GM19043 (cell line): Measurements from ENCODE around the gene COMT.

Experiments
- ATAC-seq: cut with Tn5 transposase; IDR thresholded peaks from one replicate; pipeline ENCODE4 v1.9.1; 2021; ENCODE audit warnings: low read depth; ENCODE audit not compliant: unreplicated experiment

COMT gene

DNA sequence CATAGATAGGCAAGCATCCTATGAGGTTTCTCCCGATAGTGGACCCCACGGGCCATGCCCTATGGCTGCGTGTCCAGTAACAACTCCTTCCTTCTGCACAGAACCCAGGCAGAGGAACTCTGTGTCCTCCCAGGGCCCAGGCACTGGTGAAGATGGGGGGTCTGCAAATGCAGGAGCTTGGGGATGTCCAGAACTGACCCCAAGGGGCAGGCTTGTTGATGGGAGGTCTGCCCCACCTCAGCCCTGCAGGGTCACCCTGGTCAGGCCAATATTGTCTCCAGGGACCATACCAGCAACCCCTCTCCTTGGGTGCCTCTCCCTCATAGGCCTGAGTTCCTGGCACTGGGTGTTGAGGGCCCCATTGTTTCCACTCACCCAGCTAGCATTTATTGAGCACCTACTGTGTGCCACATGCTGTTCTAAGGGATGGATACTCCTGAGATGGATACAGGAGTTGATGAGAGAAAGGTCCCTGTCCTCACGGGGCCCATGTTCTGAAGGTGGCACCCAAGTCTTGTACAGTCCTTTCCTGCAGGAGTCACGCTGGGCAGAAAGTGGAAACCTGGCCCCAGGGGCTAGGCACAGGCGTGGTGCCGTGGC lies 26.4 kb downstream of the COMT start:
- no peak for ATAC-seq

DNA sequence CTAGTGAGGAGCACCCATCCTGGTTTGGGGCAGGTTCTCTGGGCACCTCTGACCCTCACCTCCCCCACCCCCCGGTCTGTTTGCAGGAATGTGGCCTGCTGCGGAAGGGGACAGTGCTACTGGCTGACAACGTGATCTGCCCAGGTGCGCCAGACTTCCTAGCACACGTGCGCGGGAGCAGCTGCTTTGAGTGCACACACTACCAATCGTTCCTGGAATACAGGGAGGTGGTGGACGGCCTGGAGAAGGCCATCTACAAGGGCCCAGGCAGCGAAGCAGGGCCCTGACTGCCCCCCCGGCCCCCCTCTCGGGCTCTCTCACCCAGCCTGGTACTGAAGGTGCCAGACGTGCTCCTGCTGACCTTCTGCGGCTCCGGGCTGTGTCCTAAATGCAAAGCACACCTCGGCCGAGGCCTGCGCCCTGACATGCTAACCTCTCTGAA lies 26.9 kb downstream of the COMT start:
- ATAC-seq, result no peak

DNA sequence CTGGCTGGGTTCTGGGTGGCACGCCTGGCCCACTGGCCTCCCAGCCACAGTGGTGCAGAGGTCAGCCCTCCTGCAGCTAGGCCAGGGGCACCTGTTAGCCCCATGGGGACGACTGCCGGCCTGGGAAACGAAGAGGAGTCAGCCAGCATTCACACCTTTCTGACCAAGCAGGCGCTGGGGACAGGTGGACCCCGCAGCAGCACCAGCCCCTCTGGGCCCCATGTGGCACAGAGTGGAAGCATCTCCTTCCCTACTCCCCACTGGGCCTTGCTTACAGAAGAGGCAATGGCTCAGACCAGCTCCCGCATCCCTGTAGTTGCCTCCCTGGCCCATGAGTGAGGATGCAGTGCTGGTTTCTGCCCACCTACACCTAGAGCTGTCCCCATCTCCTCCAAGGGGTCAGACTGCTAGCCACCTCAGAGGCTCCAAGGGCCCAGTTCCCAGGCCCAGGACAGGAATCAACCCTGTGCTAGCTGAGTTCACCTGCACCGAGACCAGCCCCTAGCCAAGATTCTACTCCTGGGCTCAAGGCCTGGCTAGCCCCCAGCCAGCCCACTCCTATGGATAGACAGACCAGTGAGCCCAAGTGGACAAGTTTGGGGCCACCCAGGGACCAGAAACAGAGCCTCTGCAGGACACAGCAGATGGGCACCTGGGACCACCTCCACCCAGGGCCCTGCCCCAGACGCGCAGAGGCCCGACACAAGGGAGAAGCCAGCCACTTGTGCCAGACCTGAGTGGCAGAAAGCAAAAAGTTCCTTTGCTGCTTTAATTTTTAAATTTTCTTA lies 27.8 kb downstream of the COMT start:
- ATAC-seq, result no peak

DNA sequence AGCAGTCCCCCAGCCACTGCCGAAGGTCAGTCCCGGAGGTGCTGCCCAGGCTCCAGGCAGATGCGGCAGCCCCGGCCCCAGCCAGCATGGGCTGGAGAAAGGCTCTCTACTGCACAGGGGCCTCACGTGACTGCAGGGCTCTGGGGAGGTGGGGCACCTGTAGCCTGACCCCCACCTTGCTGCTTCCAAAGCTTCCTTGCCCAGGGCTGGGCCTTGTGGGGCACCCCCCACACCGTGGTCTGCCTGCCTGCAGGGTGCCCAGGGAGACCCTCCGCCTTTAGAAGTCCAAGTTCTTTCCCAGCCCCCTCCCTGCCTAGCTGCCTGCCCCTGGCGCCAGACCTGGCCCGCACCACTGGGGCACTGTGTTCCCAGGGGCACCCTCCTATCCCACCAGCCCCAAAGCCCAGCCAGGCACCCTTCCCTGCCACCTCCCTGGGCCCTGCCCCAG lies 28.5 kb downstream of the COMT start:
- ATAC-seq, result no peak

DNA sequence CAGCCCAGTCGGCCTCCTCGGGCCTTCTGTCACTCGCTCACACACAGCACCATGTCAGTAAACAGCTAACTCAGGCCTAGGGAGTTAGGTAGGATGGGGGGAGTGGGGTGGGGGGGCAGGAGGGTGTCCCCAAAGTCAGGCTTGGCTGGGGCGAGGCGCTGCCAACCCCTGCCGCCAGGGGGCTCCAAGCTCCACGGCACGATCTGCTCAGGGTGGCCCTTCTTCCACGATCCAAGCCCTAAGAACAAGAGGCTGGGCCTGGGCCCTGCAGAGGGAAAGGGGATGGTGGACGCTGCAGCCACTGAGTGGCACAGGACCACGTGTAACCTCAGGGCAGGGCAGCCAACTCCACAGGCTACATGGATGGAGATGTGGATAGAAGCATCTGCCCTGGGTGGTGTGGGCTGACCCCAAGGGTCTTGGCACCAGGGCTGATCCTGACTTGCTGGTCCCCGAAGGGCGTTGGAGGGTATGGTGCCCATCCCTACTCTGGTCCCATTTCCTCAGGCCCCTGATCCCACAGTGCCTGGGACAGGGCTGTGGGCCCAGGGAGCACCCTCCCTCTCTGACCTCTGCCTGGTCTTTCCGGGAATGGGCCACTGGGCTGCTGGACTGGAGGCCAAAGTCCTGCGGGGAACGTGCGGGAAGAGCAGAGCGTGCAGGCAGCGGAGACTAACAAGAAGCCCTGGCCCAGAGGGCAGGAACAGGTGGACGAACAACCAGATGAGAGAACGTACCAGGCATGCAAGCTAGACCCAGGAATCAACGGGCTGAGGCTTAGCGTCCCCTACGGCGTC lies 29.1 kb downstream of the COMT start:
- ATAC-seq, result no peak

DNA sequence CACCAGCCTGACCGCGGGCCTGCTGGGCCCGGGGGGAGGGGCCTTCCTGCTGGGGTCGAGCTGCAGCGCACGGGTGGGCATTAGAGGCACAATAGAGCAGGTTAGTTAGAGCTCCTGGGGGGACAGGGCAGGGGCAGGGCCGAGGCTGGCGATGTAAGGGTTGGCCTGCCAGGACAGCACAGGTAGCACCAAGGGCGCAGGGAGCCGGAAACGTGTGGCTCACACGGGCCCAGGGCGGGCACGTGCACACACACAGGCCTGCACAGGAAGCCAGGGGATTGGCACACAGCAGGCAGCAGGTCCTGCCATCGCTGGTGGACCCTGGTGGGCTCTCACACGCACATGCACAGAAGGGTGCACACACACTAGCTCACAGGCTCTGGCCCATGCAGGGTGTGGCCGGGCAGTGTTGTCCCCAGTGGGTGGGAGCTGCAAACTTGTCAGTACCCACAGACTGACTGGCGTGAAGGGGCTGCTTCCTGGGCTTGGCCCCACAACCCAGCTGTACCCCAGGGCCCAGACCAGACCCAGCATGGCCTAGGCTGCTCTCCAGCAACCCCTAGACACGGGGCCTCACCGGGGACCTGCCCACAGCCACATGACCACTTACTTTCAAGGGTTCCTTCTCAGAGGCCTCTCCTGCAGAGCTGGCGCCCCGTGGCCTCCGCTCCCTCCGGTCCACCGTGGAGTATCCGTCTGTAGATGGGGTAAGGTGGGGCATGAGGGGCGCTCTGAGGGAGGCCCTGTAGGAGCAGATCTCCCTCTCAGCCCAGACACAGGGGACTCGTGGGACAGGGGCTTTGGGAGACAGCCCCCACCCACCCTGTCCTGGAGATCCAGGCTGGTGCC lies 29.9 kb downstream of the COMT start:
- no peak for ATAC-seq

DNA sequence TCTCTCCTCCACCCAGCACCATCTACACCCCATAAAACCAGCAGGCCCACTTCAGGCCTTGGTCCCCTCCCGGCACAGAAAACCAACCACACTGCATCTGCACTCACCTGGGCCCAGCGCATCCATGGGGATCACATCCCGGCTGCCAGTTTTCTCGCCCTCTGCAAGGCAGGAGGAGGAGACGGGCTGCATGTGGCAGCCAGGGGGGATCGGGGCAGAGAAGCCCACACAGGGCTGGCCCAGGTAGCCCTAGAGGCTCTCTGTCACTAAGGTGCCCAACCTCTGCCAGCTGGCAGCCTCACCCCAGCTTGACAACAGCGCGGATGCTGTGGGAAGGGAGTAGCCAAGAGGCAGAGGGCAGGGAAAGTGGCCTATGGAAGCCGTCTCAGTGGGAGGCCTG lies 30.7 kb downstream of the COMT start:
- ATAC-seq, result no peak

DNA sequence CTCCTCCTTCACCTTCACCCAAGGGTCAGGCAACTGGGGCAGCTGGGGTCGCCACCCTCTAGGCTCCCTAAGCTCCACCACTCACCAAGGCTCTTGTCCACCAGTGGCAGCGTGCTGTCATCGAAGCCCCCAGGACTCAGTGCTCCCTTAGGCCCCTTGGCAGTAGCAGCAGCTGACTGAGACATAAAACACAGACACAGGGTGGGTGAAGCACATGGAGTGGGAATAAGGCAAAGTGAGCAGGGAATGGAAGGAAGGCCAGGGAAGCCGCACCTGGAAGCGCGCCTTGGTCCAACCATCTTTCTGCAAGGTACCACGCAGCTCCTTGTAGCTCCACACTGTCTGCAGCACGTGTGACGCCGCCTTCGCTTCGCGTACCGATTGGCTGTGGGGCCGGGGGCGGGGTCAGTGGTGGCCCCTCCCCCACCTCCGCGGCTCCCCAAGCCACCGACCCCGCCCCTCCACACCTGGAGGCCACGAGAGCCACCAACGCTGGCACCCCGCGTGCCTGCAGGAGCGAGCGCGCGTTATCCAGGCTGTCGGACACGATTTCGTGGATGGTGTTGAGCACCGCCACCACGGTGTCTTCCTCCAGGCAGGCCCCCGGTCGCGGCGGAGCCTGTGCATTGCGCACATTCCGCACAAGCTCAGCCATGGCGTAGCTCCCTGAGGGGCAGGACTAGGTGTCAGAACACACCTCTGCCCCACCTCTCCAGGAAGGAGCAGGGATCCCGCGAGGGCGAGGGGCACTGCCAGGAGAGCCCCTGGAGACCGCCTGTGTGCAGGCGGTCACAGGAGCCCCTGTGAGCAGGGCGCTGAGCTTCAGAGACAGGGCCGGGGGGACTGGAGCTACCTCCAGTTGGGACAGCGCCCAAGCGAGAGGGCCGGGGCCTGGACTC lies 31.3 kb downstream of the COMT start:
- ATAC-seq, result no peak

DNA sequence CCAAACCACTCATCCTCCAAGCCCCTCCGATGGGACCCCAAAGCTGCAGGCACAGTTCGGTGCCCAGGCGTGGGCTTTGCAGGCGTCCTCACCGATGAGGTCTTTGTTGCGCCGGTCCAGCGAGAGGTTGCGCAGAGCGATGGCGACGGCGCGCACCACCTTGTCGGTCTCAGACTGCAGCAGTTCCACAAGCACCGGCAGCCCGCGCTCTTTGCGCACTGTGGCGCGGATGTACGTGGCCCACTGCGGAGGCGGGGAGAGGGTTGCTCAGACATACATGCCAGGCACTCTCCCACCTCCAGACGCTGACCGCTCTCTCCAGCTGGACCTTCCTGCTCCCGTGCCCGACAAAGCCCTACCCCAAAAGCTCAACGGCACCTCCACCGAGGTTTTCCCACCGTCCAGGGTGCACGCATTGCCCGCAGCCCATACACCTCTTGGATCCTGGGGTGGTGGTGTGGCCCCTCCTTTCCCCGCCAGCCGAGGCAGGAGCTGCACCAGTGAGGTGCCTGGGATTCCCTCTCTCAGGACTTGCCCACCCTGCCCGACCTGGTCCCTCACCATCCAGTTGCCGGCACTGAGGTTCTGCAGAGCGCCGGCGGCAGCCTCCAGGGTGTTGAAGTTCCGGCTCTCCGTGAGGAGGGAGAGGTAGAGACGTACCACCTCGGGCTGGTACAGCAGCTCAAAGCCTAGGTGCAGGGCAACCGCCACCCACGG lies 32.1 kb downstream of the COMT start:
- no peak for ATAC-seq

DNA sequence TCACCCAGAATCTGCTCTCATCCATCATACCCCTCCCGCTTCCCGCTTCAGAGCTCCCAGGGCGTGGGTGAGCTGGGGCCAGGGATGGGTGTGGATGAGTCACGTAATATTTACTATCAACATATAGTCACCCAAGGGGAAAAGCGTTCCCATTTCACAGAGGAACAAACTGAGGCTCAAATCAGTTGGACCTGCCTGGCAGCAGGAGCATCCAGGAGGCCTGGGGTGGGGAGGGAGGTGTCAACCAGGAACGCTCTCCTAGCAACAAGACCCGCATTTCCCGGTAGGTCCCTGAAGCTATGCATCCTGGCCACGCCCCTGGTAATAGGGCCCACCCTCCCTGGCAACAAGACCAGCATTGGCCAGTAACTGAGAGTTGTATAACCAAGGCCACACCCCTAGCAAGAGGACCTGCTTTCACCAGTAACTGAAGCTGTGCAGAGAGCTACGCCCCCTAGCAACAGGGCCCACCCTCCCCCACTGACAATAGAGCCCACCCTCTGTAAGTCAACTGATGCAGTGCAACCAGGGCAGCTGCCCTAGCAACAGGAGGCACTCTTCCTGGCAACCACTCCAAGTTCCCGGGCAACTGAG lies 32.8 kb downstream of the COMT start:
- ATAC-seq, result no peak

DNA sequence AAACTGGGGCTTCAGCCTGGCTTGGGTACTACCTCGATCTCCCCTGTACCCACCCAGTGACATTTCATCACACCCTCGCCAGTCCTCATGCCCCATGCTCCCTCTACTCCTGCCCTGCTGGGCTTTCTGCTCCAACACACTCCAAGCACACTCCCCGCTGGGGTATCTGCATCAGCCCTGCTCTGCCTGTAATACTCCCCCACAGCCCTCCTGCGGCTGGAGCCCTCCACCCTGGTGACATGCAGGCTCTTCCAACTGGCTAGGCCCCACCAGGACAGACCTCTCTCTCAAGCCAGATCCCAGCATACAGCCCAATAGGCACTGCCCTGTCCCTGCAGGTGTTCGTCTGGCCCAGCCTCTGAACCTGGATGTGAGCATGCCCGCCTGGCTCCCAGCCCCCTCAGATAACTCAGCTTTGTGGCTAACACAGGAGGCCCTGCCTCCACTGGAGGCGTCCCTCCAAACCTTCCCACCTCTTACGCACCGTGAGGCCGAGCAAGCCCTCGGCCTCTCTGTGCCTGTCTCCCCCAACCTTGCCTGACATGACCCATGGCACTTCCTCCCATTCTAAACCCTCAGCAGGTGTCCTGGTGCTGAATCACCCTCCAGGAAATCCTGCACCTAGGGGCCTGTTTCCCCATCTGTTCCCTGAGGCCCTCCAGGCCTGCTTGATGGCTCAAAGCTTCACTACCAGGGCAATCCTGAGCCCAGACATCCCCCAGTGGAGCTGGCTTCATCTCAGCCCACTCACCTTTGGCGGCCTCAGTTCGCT lies 33.5 kb downstream of the COMT start:
- no peak for ATAC-seq

DNA sequence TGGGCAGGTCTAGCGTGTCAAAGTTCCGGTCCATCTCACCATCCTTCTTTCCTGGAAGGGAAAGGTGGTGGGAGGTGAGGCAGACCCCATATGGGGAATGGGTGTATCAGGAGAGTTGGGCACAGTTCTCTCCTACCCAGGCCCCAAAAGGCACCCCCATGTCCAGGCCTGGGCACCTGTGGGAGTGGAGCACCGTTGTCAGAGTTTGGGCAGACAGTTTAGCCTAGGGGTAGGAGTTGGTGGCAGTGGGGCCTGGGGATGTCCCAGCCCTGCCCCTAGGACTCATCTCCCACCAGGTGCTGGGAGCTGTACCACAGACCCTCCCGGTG lies 34.1 kb downstream of the COMT start:
- no peak for ATAC-seq

DNA sequence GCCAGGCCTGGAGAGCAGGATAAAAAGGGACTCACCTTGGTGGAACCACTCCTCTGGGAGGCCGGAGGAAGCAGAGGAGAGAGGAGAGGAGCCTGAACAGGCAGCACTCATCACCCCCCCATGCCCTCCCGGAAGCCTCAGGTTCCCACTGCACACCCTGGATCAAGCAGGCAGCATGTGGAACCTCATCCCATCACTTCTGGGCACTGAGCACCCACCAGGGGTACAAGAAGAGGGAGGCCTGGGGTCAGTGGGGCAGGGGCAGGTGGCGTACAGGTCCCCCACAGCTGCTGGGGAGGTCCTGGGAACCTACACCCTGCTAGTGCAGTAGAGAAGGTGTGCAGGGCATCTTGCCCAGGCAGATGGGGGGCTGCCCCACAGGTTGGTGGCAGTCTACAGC lies 35.1 kb downstream of the COMT start:
- ATAC-seq, result no peak

DNA sequence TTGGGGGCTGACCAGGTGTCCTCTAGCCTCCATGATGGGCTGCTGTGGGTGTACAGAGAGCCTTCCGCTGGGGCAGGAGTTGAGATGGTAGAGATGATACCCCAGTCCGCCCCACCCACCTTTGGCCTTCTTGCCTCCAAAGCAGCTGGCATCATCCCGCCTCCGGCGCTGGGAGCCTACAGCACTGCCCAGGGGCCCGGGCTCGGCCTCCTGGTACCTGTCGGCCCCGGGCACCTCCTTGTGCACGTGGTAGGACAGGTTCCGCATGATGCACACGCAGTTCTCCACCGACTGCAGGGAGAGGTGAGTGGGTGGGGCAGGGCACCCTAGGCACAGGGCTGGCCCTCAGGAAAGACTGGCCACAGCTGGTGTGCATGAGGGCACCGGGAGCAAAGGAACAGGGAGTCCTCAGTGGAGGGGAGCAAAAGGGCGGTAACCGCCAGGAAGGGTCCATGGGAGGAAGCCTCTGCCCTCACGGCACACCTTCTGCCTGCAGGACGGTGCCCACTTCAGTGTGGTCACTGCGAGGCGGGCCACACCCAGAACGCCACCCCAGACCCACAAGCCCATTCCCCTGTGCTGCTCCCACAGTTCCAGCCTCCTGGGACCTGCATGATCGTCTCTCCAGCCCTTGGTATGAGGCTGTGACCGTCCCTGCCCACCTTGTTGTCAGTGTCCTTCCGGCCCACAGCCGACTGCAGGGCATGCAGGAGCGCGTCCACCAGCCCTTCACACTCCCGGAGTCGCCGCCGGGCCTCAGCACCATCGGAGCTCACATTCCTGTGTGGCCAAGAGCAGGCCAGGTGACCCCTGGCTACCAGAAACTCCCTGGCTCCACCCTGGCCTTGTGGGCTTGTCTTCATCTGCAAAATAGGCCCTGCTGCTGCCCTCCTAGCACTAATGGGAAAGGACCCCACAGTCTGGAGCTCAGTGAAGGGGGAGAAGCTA lies 36.0 kb downstream of the COMT start:
- ATAC-seq, result no peak

DNA sequence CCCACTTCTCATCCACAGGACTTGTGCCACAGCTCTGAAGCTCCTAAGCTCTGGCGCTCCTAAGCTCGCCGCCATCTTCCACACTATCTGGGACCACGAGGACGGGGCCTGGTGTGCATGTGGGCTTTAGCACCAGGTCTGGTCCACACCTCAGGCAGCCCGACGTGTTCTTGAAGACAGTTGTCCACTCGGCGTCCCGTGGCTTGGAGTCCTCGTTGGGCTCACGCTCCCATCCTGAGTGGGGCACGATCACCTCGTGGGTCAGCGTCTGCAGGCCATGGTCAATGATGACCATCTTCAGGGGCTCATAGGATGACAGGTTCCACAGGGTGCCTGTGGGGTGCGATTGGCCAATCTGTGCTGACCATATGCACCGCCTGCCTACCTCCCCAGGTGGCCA lies 37.2 kb downstream of the COMT start:
- ATAC-seq, result no peak

DNA sequence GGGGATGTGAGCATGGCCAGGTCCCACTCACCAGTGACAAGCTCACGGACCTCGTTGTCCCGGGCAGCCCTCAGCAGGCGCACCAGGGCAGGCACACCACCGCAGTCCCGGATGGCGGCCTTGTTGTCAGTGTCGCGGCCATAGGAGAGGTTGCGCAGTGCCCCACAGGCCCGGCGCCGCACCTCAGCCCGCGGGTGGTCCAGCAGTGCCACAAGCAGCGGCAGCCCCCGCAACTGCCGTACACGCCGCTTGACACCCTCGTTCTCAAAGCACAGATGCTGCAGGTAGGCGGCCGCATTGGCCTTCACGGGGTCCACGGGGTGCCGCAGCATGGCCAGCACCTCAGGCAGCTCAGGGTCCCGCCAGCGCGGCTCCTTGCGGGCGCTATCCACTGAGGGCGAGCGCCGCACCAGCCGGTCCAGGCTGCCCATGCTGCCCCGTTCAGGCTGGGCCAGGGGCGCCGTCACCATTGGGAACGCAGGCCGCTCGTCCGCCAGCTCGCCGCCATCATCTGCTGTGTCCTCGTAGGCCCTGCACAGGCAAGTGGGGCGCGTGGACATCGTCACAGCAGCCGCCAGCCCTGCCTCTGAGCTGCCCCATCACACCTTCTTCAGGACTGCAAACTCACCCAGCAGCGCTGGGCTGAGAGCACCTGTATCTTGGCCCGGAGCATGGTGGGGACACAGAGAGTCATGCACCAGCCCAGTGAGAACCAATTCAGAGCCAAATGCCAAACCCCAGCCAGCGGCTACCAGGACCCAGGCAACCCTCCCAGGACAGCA lies 38.3 kb downstream of the COMT start:
- ATAC-seq, result no peak
